ENCODE measurements around the gene CTR9.

- TF ChIP-seq CTCF (conservative IDR thresholded peaks at IDR 0.05; ENCODE audit: low read depth, low read length) (no peak), EZH2 (IDR thresholded peaks at IDR 0.05; ENCODE audit: borderline replicate concordance, low read depth, low read length, poor library complexity, severe bottlenecking) (no peak)
Observed at GRCh38 chr11:10828402-10828801, 77.4 kb downstream of the CTR9 start.

Data from A673 (cell line).